OCI-LY7 (cell line): ENCODE data around the gene CARS1.

Source experiments
- CTCF ChIP-seq: fragments of 200-600 bp; sonication (generic); conservative IDR thresholded peaks from 2 replicates; pipeline ENCODE4 v1.5.1; 2014; ENCODE audit warnings: mild to moderate bottlenecking, antibody characterized with exemption, low read length, moderate library complexity, mixed read lengths
- EZH2phosphoT487 ChIP-seq: fragments of 200-600 bp; sonication (generic); IDR thresholded peaks from 2 replicates; pipeline ENCODE4 v1.6.1; 2018; ENCODE audit warnings: low read depth, borderline replicate concordance, mild to moderate bottlenecking, mixed run types, antibody characterized with exemption, low read length, moderate library complexity, mixed read lengths

GRCh38 chr11:3035333-3035732 is 21.9 kb downstream of the CARS1 start:
- TF ChIP-seq EZH2phosphoT487 (no peak), CTCF (no peak)
